ENCODE results near the gene ATP11C. TPM values are rescaled to one million over a fixed set of nuclear protein-coding genes. Genes with fewer than 3 reads are reported as not detected.

The ATP11C gene
- total RNA-seq, 4 donors from 2014 or later: 16.3 to 26.6 (median 18.4) TPM

GRCh38 chrX:139949703-139950102 lies 16.9 kb upstream of the ATP11C start:
- H3K27me3 ChIP-seq: no peaks in the 10 kb centered on the region
- DNase-seq (ENCODE audit: low spot score in 2 of 2): no peak
- no peaks in the 10 kb centered on the region for H3K9me3 ChIP-seq
- 62% methylated on average over 3 of the region's 3 CpGs for WGBS
- no peak overlapping the region for H3K27ac ChIP-seq
- H3K4me1 ChIP-seq: no peaks in the 10 kb centered on the region
- H3K4me3 ChIP-seq: no peak overlapping the region
- H3K36me3 ChIP-seq: no peaks in the 10 kb centered on the region
- no peak for TF ChIP-seq POLR2AphosphoS5 (IDR thresholded peaks at IDR 0.05)
- no peak for TF ChIP-seq EP300 (IDR thresholded peaks at IDR 0.05)
- TF ChIP-seq CTCF (IDR thresholded peaks at IDR 0.05): no peak

DNA sequence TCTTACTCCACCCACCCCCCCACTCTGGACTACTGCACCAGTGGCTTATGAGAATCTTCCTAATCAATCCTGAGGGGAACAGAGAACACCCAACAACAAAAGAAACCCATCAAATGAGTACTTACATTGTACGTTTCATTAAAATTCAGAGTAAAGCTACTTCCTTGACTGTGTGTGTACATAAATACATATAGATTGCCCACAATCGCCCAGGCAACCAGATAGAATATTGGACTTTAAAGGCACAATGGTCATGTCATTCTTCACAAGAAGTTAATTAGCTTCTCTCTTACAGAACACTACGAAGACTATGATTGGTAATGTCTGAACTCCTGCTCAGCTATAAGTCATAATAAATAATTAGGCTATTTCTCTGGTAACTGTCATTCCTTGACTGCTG lies 12.2 kb upstream of the ATP11C start:
- no peaks in the 10 kb centered on the region for H3K4me1 ChIP-seq
- WGBS: 54% methylated on average over 3 of the region's 3 CpGs
- H3K9me3 ChIP-seq: no peaks in the 10 kb centered on the region
- H3K27ac ChIP-seq: no peak overlapping the region
- no peaks in the 10 kb centered on the region for H3K36me3 ChIP-seq
- no peak for DNase-seq (ENCODE audit: low spot score in 2 of 2)
- H3K27me3 ChIP-seq: no peaks in the 10 kb centered on the region
- TF ChIP-seq POLR2AphosphoS5 (IDR thresholded peaks at IDR 0.05): no peak
- TF ChIP-seq POLR2A (IDR thresholded peaks at IDR 0.05): no peak
- TF ChIP-seq EP300 (IDR thresholded peaks at IDR 0.05): no peak
- no peak for TF ChIP-seq CTCF (IDR thresholded peaks at IDR 0.05)
- H3K4me3 ChIP-seq: no peak overlapping the region

- no peak for DNase-seq (ENCODE audit: low spot score in 2 of 2)
- H3K9me3 ChIP-seq: no peaks in the 10 kb centered on the region
- H3K27me3 ChIP-seq: no peaks in the 10 kb centered on the region
- H3K4me3 ChIP-seq: no peak overlapping the region
- H3K27ac ChIP-seq: no peak overlapping the region
- H3K36me3 ChIP-seq: no peaks in the 10 kb centered on the region
- H3K4me1 ChIP-seq: no peaks in the 10 kb centered on the region
- no peak for TF ChIP-seq EP300 (IDR thresholded peaks at IDR 0.05)
- no peak for TF ChIP-seq CTCF (IDR thresholded peaks at IDR 0.05)
- TF ChIP-seq POLR2AphosphoS5 (IDR thresholded peaks at IDR 0.05): no peak
Observed at GRCh38 chrX:139936259-139936658, 3.4 kb upstream of the ATP11C start.

- Histone ChIP-seq H3K4me3 (peak overlapping the region; percentile 82), H3K36me3 (no peaks in the 10 kb centered on the region), H3K9me3 (no peaks in the 10 kb centered on the region), H3K27me3 (no peaks in the 10 kb centered on the region), H3K4me1 (no peaks in the 10 kb centered on the region), H3K27ac (peak overlapping the region; percentile 98)
- WGBS: 63% methylated on average over 15 of the region's 15 CpGs
- no peak for DNase-seq (ENCODE audit: low spot score in 2 of 2)
- TF ChIP-seq CTCF (IDR thresholded peaks at IDR 0.05) (no peak), POLR2AphosphoS5 (IDR thresholded peaks at IDR 0.05) (no peak), EP300 (IDR thresholded peaks at IDR 0.05) (no peak), POLR2A (IDR thresholded peaks at IDR 0.05) (no peak)
Observed at GRCh38 chrX:139933904-139934303, 1.1 kb upstream of the ATP11C start.

- peak overlapping the region; percentile 98 for H3K27ac ChIP-seq
- peak overlapping the region; percentile 82 for H3K4me3 ChIP-seq
- 36% methylated on average over 5 of the region's 109 CpGs for WGBS
- H3K36me3 ChIP-seq: no peaks in the 10 kb centered on the region
- H3K27me3 ChIP-seq: no peaks in the 10 kb centered on the region
- TF ChIP-seq POLR2AphosphoS5 (IDR thresholded peaks at IDR 0.05): no peak
- no peak for TF ChIP-seq EP300 (IDR thresholded peaks at IDR 0.05)
- TF ChIP-seq CTCF (IDR thresholded peaks at IDR 0.05): no peak
- no peak for TF ChIP-seq POLR2A (IDR thresholded peaks at IDR 0.05)
- H3K4me1 ChIP-seq: no peaks in the 10 kb centered on the region
- no peaks in the 10 kb centered on the region for H3K9me3 ChIP-seq
- DNase-seq (ENCODE audit: low spot score in 2 of 2): peak; percentile 74 to 76
Observed at GRCh38 chrX:139932073-139932900, 566 bp downstream of the ATP11C start.
